ENCODE measurements around the gene RHOC. TPM values are rescaled to one million over a fixed set of nuclear protein-coding genes. Genes with fewer than 3 reads are reported as not detected.

Gene RHOC
- 348 and 414 TPM in 2 replicates for total RNA-seq

GRCh38 chr1:112706505-112707220 lies at the start of gene RHOC:
Gene RHOC, minus strand, starts transcription at chr1:112707127. Its CDS starts 3,328 bp downstream, at chr1:112703799.

GRCh38 chr1:112715264-112716053 lies 8.5 kb upstream of the RHOC start, which contains the start of gene PPM1J:
Gene PPM1J, minus strand, starts transcription at chr1:112715332. Its CDS starts 31 bp downstream, at chr1:112715301.

GRCh38 chr1:112674440-112674985 lies 32.4 kb downstream of the RHOC start, which contains the start of gene MOV10:
Gene MOV10, plus strand, starts transcription at chr1:112674659. Its CDS starts 254 bp downstream, at chr1:112674913.

Other genes starting within 250 kb of the RHOC start
- 0.89 and 3.0 TPM in 2 replicates for gene WNT2B, start 198.2 kb downstream of the RHOC start, total RNA-seq
- gene ST7L, start 88.0 kb downstream of the RHOC start, total RNA-seq: 15.8 and 17.5 TPM in 2 replicates
- 208 and 307 TPM in 2 replicates for gene CAPZA1, start 87.3 kb downstream of the RHOC start, total RNA-seq
- gene MOV10, start 32.5 kb downstream of the RHOC start, total RNA-seq: 30.0 and 45.0 TPM in 2 replicates
- gene PPM1J, start 8.2 kb upstream of the RHOC start, total RNA-seq: 0.59 and 1.6 TPM in 2 replicates
- gene SLC16A1, start 249.1 kb upstream of the RHOC start, total RNA-seq: 146 and 167 TPM in 2 replicates